SK-N-SH treated with all-trans-retinoic acid at 6 μM for 48 hours (cell line): ENCODE data around the gene USP17L28.
"Not testable (repeated sequence)": the region's sequence is repeated elsewhere in the genome, so short reads cannot be mapped to it uniquely, and the experiment has no call there.

Experiments used
- ARNTL ChIP-seq: fragments of 450-650 bp; formaldehyde crosslinking; IDR thresholded peaks from 2 replicates; pipeline ENCODE4 v1.5.0; 2020; ENCODE audit warnings: low read depth, mild to moderate bottlenecking, moderate library complexity, borderline replicate concordance
- BACH2 ChIP-seq: fragments of 250-450 bp; sonication (Bioruptor Pico); IDR thresholded peaks from 2 replicates; pipeline ENCODE4 v1.9.0; 2021; ENCODE audit warnings: mild to moderate bottlenecking, borderline replicate concordance
- CREB5 ChIP-seq: fragments of 250-450 bp; sonication (Bioruptor Pico); IDR thresholded peaks from 2 replicates; pipeline ENCODE4 v1.5.1; 2020; ENCODE audit warnings: low read depth, mild to moderate bottlenecking, moderate library complexity
- CSDC2 ChIP-seq: fragments of 250-450 bp; sonication (Bioruptor Pico); IDR thresholded peaks from 2 replicates; pipeline ENCODE4 v1.5.0; 2020; ENCODE audit warnings: mild to moderate bottlenecking, moderate library complexity
- ESRRG ChIP-seq: fragments of 250-450 bp; sonication (Bioruptor Pico); IDR thresholded peaks from 2 replicates; pipeline ENCODE4 v1.6.1; 2021; ENCODE audit warnings: mild to moderate bottlenecking
- ISL1 ChIP-seq: fragments of 250-450 bp; sonication (Bioruptor Pico); IDR thresholded peaks from 2 replicates; pipeline ENCODE4 v2.1.2; 2022; ENCODE audit warnings: mild to moderate bottlenecking, moderate library complexity
- PATZ1 ChIP-seq: fragments of 250-450 bp; sonication (Bioruptor Pico); IDR thresholded peaks from 2 replicates; pipeline ENCODE4 v1.8.0; 2020; ENCODE audit warnings: mild to moderate bottlenecking, moderate library complexity, borderline replicate concordance
- POU6F1 ChIP-seq: fragments of 250-450 bp; sonication (Bioruptor Pico); IDR thresholded peaks from 2 replicates; pipeline ENCODE4 v1.8.0; 2021; ENCODE audit warnings: low read depth, mild to moderate bottlenecking, moderate library complexity, borderline replicate concordance
- PPARA ChIP-seq: fragments of 250-450 bp; sonication (Bioruptor Pico); IDR thresholded peaks from 2 replicates; pipeline ENCODE4 v1.5.0; 2020; ENCODE audit warnings: mild to moderate bottlenecking, borderline replicate concordance
- RARB ChIP-seq: fragments of 250-450 bp; sonication (Bioruptor Pico); IDR thresholded peaks from 2 replicates; pipeline ENCODE4 v1.8.0; 2021; ENCODE audit warnings: mild to moderate bottlenecking, moderate library complexity
- TCF4 ChIP-seq: fragments of 250-450 bp; sonication (Bioruptor Pico); IDR thresholded peaks from 2 replicates; pipeline ENCODE4 v1.8.0; 2021; ENCODE audit warnings: mild to moderate bottlenecking, moderate library complexity, borderline replicate concordance
- TSHZ2 ChIP-seq: fragments of 250-450 bp; sonication (Bioruptor Pico); IDR thresholded peaks from 2 replicates; pipeline ENCODE4 v1.5.0; 2020; ENCODE audit warnings: mild to moderate bottlenecking, moderate library complexity
- ZC3H10 ChIP-seq: fragments of 250-450 bp; sonication (Bioruptor Pico); IDR thresholded peaks from 2 replicates; pipeline ENCODE4 v1.5.1; 2021; ENCODE audit warnings: mild to moderate bottlenecking, moderate library complexity
- ZNF565 ChIP-seq: fragments of 450-650 bp; formaldehyde crosslinking; conservative IDR thresholded peaks from 2 replicates; pipeline ENCODE4 v1.5.0; 2020; ENCODE audit warnings: low read depth, mild to moderate bottlenecking, moderate library complexity

- not testable (repeated sequence) for TF ChIP-seq RARB (CRISPR knock-in tag); ZC3H10 (CRISPR knock-in tag); ARNTL (CRISPR knock-in tag); BACH2 (CRISPR knock-in tag); CREB5 (CRISPR knock-in tag); CSDC2 (CRISPR knock-in tag); ZNF565 (CRISPR knock-in tag); PATZ1 (CRISPR knock-in tag); TSHZ2 (CRISPR knock-in tag); ISL1; PPARA (CRISPR knock-in tag); TCF4 (CRISPR knock-in tag); ESRRG (CRISPR knock-in tag); POU6F1 (CRISPR knock-in tag)
These were observed 14.3 kb upstream of the USP17L28 start, which contains the start of gene USP17L26 for GRCh38 chr4:9334358-9334757.
